Breast epithelium (tissue), 4 donors: ENCODE measurements around the gene PDX1. TPM values are rescaled to one million over a fixed set of nuclear protein-coding genes. Genes with fewer than 3 reads are reported as not detected.

Experiments used
- DNase-seq, 2 donors: peaks; one replicate each; pipeline ENCODE4 v3.0.0-alpha.2; 2019; ENCODE audit warnings: low spot score in 2 of 2
- H3K27ac ChIP-seq, 2 donors: fragments of 200-600 bp; sonication (generic) in 1 of 2; one replicate each; pipeline ENCODE4 v1.5.1; 2016 to 2019; ENCODE audit warnings: mild to moderate bottlenecking in 1 of 2
- H3K27me3 ChIP-seq, 2 donors: fragments of 200-600 bp; sonication (generic) in 1 of 2; one replicate each; pipeline versions ENCODE4 v1.5.1 to v1.6.0; 2017 to 2019; ENCODE audit warnings: control low read depth in 1 of 2, mild to moderate bottlenecking in 1 of 2
- H3K36me3 ChIP-seq: fragments of 200-600 bp; one replicate; pipeline ENCODE4 v1.5.1; 2019
- H3K4me1 ChIP-seq, 2 donors: fragments of 200-600 bp; sonication (generic); one replicate each; pipeline ENCODE4 v1.5.1; 2016 to 2019; ENCODE audit warnings: control low read depth in 1 of 2
- H3K4me3 ChIP-seq, 3 donors: fragments of 200-600 bp; sonication (generic); 1 replicate in 2 of 3; 2 replicates in 1 of 3; pipeline ENCODE4 v1.5.1; 2016 to 2019; ENCODE audit warnings: mild to moderate bottlenecking in 3 of 3, moderate library complexity in 2 of 3
- H3K9me3 ChIP-seq, 2 donors: fragments of 200-600 bp; sonication (generic) in 1 of 2; one replicate each; pipeline ENCODE4 v1.5.1; 2016 to 2019; ENCODE audit warnings: control low read depth in 1 of 2
- POLR2A ChIP-seq: fragments of 450-650 bp; IDR thresholded peaks from one replicate; pipeline ENCODE4 v1.6.1; 2016; ENCODE audit warnings: antibody characterized with exemption, mild to moderate bottlenecking, moderate library complexity
- POLR2AphosphoS5 ChIP-seq, 3 donors: sonication (generic); formaldehyde crosslinking; IDR thresholded peaks; one replicate each; pipeline ENCODE4 v1.6.1; 2017; ENCODE audit warnings: antibody characterized with exemption in 3 of 3
- intact Hi-C: fragments of 100-400 bp; cut with DNase I; formaldehyde crosslinking; loops from one replicate; pipeline ENCODE4 v1.15.1; 2023; ENCODE audit warnings: low total_unique reads
- total RNA-seq, 3 donors: library from RNA; depleted of rRNA; stranded (reverse); fragments of >200 nt; gene quantifications; one replicate each; pipeline ENCODE4 v1.1.0, GENCODE V29; 2016
- TF ChIP-seq, protein P1 (sequence below), 3 donors: fragments of 450-650 bp; IDR thresholded peaks; one replicate each; pipeline ENCODE4 v1.5.1; 2016 to 2017; ENCODE audit warnings: antibody characterized with exemption in 3 of 3, mild to moderate bottlenecking in 3 of 3, moderate library complexity in 3 of 3

The PDX1 gene
- total RNA-seq, 3 donors from 2014 or later = not detected

- Histone ChIP-seq H3K4me1 (peaks cover 0 to 3% of the 10 kb centered on the region in 2 donors), H3K4me3 (no peak overlapping the region), H3K27ac (no peak overlapping the region), H3K9me3 (no peaks in the 10 kb centered on the region), H3K36me3 (no peaks in the 10 kb centered on the region), H3K27me3 (peaks cover 4 to 98% of the 10 kb centered on the region in 2 donors)
- DNase-seq = no peak
- intact Hi-C loops = loop anchor here (10.0 kb wide), 1 partner anchor 608 kb away; no protein-coding TSS in a partner anchor
- TF ChIP-seq, protein P1, sequence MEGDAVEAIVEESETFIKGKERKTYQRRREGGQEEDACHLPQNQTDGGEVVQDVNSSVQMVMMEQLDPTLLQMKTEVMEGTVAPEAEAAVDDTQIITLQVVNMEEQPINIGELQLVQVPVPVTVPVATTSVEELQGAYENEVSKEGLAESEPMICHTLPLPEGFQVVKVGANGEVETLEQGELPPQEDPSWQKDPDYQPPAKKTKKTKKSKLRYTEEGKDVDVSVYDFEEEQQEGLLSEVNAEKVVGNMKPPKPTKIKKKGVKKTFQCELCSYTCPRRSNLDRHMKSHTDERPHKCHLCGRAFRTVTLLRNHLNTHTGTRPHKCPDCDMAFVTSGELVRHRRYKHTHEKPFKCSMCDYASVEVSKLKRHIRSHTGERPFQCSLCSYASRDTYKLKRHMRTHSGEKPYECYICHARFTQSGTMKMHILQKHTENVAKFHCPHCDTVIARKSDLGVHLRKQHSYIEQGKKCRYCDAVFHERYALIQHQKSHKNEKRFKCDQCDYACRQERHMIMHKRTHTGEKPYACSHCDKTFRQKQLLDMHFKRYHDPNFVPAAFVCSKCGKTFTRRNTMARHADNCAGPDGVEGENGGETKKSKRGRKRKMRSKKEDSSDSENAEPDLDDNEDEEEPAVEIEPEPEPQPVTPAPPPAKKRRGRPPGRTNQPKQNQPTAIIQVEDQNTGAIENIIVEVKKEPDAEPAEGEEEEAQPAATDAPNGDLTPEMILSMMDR (IDR thresholded peaks at IDR 0.05) = no peak
- TF ChIP-seq POLR2A (no peak), POLR2AphosphoS5 (IDR thresholded peaks at IDR 0.05) (no peak)
Measured at GRCh38 chr13:27972478-27972820, 52.6 kb downstream of the PDX1 start.

- Histone ChIP-seq H3K4me1 (peaks cover 6% of the 10 kb centered on the region in 2 donors), H3K4me3 (no peak overlapping the region), H3K27me3 (peaks cover 3 to 98% of the 10 kb centered on the region in 2 donors), H3K27ac (no peak overlapping the region), H3K36me3 (no peaks in the 10 kb centered on the region), H3K9me3 (no peaks in the 10 kb centered on the region)
- TF ChIP-seq POLR2AphosphoS5 (IDR thresholded peaks at IDR 0.05) (no peak), POLR2A (no peak)
- TF ChIP-seq, protein P1 (IDR thresholded peaks at IDR 0.05) = no peak
- no peak for DNase-seq
- intact Hi-C loops = loop anchor here (10.0 kb wide), 1 partner anchor 608 kb away; no protein-coding TSS in a partner anchor
Measured at GRCh38 chr13:27973291-27973690, 53.5 kb downstream of the PDX1 start.

DNA sequence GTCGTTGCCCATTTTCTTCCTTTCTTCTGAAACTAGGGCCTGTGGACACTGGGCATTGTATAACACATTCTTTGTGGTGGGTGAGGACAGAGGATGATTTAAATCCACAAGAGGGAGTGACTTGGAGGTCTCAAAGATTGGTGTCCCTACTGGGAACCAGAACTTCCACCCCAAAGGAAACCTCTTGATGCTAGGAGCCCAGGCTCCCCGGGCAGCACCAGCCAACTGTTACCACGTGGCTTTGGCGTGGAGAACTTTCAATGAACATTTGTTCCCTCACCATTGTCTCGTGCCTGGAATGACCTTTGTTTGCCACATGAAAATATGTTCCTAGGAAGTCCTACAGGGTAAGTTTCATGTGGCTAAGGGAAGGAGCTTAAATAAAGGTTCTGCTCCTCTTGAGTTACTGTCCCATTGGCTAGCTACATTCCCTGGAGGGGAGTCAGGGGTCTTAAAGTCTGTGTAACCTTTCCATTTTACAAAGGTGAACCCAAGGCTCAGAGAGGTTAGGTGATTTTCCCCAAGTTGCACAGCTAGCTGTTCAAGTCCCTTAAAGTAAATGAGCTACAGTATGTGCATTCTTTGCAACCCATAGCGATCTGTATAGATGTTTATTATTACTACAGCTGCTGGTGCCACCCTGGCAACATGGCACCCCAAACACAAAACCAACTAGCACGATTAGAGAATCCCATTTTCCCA is 54.3 kb downstream of the PDX1 start:
- no peaks in the 10 kb centered on the region for H3K36me3 ChIP-seq
- H3K4me3 ChIP-seq = no peak overlapping the region
- DNase-seq = no peak
- no peak overlapping the region for H3K27ac ChIP-seq
- intact Hi-C loops = loop anchor here (10.0 kb wide), 1 partner anchor 609 kb away; no protein-coding TSS in a partner anchor
- no peaks in the 10 kb centered on the region for H3K9me3 ChIP-seq
- TF ChIP-seq, protein P1 (IDR thresholded peaks at IDR 0.05) = no peak
- TF ChIP-seq POLR2AphosphoS5 (IDR thresholded peaks at IDR 0.05) = no peak
- no peak for TF ChIP-seq POLR2A
- peaks cover 0 to 98% of the 10 kb centered on the region in 2 donors for H3K27me3 ChIP-seq
- peaks cover 5 to 6% of the 10 kb centered on the region in 2 donors for H3K4me1 ChIP-seq

Other genes with a start within 250 kb of the PDX1 start
- not detected for gene GSX1, start 127.5 kb upstream of the PDX1 start, total RNA-seq
- gene CDX2, start 49.3 kb downstream of the PDX1 start, total RNA-seq = under 1 TPM in 1 of 3 donors, not detected in 2; 0.33 TPM
- 1 to 10 TPM in 1 of 3 donors, under 1 TPM in 1, not detected in 1; 0.32 to 1.3 TPM for gene URAD, start 68.7 kb downstream of the PDX1 start, total RNA-seq
- 1 to 10 TPM in 2 of 3 donors, under 1 TPM in 1; 0.98 to 1.4 (median 1.3) TPM for gene FLT3, start 180.6 kb downstream of the PDX1 start, total RNA-seq
- gene PAN3, start 218.5 kb downstream of the PDX1 start, total RNA-seq = 10 to 100 TPM; 39.0 to 75.2 (median 50.8) TPM